ENCODE data around the gene PHC1. TPM values are rescaled to one million over a fixed set of nuclear protein-coding genes. Genes with fewer than 3 reads are reported as not detected.

Gene PHC1
- total RNA-seq, 1 experiment from 2014 or later = 0.79 TPM

DNA sequence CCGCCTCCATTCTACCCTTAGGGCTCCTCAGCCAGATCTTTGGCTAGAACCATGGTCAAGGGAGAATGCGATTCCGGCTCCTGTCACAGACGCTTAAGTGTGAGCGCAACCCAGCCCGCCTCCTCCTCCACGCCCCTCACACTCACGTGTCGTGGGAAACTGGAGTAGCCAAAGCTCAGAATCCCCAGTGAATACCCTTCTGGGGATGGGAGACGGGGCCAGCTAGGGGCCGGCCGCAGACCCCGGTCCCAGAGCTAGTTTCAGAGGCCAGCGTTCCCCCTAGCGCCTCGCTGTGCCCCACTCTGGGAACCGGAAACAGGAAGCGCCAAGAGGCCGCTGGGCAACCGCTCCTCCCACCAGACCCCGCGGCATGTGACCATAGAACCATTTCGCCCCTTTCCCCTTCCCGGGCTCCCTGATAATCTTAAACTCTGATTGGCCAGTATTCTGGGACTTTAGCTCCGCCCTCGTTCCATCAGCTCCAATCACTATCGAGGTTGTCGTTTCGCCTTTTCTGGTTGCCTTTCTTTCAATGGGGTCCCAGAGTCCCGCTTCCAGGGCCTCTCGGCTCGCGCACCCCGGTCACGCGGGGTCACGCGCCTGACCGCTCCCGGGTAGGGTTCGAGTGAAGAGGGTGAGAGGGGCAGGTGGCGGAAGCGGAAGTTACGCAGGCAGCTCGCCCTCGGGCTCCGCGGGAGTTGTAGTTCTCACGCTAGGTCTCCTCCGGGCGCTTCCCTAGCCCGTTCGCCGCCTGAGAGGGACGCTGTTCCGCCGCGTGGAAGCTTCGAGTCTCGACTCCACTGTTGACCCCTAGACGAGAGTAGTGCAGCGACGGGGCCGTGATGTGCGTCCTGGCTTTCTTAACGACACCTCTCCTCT lies 35.3 kb downstream of the PHC1 start, which contains the start of gene M6PR:
TSS of gene M6PR (minus strand) at position 304 of the 879 bp plus-strand sequence. CDS start 3,241 bp downstream, outside the sequence.
- peak; percentile 96 for DNase-seq (ENCODE audit: low spot score)

DNA sequence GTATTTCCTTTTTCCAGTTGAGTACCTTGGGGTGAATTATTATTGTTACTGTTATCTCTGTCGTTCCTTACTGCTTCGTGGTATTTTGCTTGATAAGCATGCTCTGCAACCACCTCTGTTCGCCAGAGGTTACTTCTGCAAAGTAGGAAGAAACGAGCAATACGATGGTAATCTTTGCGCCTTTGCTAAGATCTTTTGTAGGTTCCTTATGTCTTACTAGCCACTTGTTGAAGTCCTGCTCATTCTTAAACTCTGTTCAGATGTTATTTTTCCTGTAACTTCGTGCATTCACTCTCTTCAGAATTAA lies 35.9 kb downstream of the PHC1 start:
- DNase-seq (ENCODE audit: low spot score) = no peak

DNA sequence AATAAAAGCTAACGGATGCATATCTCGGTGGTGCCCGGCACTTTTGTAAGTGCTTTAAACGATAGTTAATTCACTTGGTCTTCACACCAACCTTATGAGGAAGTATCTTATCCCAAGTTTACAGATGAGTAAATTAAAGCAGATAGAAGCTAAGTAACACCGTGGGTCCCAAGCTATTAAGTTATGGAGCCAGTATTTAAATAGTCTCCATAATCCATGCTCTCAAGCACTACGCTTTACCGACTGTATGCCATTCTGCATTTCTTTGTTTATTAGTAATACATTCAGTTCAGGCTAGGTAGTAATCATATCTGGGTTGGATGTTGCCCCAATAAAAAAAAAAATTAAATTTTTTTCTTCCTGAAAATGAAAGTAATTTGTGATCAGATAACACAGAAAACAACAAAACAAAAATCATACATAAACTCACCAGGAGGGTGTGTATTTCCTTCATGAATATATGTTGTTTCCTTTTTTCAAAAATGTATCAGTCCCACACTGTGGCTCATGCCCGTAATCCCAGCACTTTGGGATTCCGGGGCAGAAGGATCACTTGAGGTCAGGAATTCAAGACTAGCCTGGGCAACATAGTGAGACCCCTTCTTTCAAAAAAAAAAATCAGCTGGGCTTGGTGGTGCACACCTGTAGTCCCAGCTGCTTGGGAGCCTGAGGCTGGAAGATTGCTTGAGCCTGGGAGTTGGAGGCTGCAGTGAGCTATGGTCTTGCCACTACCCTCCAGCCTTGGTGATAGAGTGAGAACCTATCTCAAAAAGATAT lies 36.6 kb downstream of the PHC1 start:
- DNase-seq (ENCODE audit: low spot score) = no peak

DNA sequence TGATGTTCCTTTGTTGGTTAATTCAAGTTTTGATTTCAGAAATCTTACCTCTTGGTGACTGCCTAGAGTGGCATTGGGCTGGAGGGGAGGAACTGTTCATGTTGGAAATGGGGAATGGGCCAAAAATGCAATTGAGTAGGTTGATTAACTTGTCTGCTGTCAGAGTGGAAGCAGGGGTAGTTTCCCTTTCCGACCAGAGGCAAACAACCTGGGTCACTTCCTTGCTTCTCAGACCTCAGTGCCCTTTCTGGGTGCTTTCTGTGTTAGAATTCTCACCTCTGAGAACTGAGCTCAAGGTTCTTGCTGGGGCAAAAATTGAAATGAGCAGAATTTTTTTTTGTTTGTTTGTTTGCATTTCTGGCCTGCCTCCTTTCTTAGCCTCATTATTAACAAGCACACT lies 37.4 kb downstream of the PHC1 start:
- no peak for DNase-seq (ENCODE audit: low spot score)

DNA sequence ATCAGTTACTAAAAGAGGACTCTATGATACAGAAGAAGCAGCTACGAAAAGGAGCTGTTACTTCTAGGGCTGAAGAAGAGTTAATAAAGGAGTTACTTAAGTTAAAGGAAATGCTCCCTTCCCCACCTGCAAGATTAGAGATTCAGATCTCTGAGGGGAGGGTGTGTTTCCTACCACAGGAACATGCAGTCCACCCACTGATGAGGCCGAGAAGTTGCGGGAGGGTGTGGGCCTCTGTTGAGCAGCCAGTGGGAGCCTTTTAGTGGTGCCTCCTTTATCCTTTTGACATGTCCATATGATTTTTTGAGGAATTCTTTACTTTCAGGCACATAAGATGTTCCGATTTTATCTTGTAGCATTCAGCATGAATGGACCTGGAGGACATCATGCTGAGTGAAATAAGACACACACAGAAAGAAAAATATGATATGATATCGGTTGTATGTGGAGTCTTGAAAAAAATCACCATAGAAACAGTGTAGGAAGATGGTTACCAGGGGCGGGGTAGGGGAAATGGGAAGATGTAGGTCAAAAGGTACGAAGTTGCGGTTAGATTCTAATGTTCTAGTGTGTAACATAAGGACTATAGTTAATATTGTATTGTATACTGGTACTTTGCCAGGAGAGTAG lies 39.6 kb downstream of the PHC1 start:
- no peak for DNase-seq (ENCODE audit: low spot score)

DNA sequence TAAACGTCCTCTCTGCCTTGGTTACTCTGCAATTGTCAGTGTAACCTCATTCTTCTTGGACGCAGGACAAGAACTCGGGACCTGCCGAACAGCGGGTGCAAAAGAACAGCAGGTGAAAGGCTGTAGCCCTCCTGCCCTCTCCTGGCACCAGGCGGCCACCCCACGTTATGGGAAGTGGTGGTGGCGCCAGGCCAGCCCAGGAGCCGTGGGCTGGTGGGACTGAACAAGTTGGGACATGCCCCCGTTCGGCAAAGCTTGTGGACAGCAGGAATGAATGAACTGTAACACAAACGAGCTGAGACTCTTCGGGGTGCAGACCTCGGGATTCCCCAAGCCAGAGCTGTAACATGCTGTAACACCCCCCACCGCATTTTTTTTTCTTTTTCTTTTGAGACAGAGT lies 41.8 kb downstream of the PHC1 start:
- no peak for DNase-seq (ENCODE audit: low spot score)

DNA sequence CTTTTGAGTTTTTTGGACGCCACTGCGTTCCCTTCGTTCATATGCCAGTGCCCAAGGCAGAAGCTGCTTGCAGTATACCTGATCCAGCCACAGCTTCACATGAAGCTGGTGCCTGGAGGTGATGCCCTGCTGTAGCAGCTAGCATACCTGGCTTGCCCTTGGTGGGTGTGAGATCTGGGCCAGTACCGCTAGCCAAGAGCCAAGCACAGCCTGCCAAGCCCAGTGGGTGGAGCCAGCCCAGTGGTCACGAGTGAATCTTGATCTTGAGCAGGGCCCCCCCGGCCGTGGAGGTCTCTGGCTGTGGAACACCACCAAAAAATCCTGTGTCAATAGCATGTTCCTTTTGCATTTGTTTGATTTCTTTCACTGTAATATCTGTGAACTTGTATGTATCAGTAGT lies 42.5 kb downstream of the PHC1 start:
- DNase-seq (ENCODE audit: low spot score) = no peak

DNA sequence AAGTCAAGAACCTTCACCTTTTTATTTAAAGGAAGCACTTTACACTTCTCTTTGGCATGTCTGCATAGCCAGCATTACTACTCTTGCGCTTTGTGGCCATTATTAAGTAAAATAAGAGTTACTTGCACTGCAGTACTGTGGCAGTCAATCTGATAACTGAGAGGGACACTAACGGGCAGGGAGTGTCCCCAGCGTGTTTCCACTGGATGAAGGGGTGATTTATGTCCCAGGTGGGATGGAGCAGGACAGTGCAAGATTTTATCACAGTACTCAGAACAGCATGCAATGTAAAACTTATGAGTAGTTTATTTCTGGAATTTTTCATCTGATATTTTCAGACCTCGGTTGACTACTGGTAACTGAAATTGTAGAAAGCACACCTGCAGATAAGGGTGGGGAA lies 43.3 kb downstream of the PHC1 start:
- no peak for DNase-seq (ENCODE audit: low spot score)

DNA sequence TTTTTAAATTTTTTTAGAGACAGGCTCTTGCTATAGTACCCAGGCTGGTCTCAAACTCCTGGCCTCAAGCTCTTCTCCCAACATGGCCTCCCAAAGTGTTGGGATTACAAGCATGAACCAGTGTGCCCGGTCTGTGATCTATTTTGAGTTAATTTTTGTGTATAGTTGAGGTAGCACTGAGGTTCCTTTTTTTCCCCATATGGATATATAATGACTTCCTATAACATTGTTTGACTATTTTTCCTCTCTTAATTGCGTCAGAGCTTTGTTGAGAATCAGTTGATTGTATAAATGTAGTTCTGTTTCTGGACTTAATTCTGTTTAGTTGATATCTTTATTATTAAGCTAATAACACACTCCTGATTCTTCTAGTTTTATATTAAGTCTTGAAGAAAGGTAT lies 43.8 kb downstream of the PHC1 start:
- no peak for DNase-seq (ENCODE audit: low spot score)

DNA sequence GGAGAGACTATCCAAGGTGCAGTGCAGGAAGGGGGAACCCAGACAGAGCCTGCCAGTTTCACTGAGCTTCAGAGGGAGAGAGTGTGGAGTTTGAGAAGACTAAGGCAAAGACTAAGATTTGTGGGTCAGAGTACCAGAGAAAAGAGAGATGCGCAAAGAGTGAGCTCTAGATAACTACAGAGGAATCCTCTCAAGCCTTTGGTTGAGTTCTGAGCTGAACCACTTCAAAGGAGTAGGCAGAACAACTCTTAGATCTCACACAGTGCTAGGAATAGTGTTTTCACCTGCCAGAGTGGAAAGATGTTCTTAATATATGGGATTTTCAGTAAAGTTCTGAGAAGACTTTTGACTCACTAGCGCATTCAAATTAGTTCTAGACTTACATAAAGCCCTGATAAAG lies 45.9 kb downstream of the PHC1 start:
- no peak for DNase-seq (ENCODE audit: low spot score)

DNA sequence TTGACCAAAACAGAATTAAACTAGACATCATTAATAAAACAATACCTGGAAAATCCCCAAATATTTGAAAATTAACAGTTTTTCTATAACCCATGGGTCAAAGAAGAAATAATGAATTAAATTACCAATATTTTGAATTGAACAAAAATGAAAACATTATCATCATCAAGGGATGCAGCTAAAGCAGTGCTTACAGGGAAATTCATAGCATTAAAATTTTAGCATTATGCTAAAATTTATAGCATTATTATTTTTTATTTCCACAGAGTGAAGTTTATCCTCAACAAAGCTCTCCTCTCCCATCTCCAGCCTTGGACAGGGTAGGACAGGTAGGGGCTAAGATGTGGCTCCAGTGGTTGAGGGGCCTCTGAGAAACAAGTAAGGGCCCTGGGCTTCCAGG lies 54.5 kb downstream of the PHC1 start:
- DNase-seq (ENCODE audit: low spot score) = no peak

DNA sequence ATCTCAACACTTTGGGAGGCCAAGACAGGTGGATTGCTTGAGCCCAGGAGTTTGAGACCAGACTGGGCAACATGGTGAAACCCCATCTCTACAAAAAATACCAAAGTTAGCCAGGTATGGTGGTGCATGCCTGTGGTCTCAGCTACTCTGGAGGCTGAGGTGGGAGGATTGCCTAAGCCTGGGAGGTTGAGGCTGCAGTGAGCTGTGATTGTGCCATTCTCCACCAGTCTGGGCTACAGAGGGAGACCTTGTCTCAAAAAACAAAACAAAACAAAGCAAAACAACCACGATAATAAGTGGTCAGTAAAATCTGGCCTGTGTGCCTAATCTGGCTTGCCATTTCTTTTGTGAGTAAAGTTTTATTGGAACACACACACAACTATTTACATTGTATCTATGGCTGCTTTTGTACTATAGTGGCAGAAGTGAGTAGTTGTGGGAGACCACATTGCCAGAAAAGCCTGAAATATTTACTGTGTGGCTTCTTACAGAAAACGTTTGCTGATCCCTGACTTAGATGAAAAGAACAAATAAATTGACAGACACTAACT lies 55.6 kb downstream of the PHC1 start:
- DNase-seq (ENCODE audit: low spot score) = no peak

DNA sequence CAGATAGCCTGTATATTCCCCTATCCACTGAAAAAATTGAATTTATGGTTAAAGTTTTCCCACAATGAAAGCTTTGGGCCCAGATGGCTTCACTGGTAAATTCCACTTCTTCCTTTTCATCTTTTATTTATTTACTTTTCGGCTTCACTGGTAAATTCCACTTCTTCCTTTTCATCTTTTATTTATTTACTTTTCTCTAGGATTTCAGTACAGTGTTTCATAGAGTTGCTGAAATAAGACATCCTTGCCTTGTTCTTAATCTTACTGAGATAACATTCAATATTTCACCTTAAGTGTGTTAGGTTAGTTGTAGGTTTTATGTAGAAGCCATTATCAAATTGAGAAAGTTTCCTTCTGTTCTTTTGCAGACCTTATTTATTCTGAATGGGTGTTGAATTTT lies 56.1 kb downstream of the PHC1 start:
- no peak for DNase-seq (ENCODE audit: low spot score)

DNA sequence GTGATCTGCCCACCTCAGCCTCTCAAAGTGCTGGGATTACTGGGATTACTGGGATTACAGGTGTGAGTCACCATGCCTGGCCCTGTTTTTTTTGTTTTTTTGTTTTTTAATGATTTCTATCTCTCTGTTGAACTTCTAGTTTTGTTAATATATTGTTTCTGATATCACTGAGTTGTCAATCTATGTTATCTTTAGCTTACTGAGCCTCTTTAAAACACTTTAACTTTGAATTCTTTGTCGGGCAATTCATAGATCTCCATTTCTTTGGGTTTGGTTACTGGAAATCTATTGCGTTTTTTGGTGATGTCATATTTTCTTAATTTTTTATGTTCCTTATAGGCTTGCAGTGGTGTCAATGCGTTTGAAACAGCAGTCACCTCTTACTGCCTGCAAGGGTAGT lies 65.8 kb downstream of the PHC1 start:
- DNase-seq (ENCODE audit: low spot score) = no peak

DNA sequence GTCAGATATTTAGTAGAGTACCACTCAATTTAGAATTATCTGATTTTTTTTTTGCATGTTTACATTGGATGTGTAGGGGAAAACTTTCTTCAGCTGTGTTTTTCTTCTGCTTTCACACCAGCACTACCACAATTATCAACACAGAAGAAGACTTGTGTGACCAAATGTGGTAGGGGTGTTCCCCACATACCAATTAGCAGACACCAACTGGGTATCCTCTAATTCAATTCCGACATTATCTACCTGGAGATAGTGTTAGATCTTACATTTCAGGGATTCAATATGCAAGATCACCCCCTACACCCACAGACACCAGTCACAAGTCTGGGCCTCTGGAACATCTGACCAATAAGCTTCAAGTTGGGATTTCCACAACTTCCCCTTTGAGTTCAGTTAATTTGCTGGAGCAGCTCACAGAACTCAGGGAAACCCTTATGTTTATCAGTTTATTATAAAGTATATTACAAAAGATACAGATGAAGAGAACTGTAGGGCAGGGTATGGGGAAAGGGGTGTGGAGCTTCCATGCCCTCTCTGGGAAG lies 71.0 kb downstream of the PHC1 start:
- DNase-seq (ENCODE audit: low spot score) = no peak

DNA sequence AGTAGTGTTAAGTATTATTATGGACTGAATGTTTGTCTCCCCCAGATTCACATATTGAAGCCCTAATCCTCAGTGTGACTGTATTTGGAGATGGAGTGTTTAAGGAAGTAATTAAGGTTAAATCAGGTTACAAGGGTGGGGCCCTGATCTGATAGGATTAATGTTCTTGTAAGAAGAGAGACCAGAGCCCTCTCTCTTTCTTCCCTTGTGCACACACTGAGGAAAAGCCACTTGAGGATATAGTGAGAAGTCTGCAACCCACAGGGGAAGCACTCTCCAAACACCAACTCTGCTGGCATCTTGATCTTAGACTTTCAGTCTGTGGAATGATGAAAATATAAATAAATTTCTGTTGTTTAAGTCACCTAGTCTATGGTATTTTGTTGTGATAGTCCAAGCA lies 72.9 kb downstream of the PHC1 start:
- DNase-seq (ENCODE audit: low spot score) = no peak

DNA sequence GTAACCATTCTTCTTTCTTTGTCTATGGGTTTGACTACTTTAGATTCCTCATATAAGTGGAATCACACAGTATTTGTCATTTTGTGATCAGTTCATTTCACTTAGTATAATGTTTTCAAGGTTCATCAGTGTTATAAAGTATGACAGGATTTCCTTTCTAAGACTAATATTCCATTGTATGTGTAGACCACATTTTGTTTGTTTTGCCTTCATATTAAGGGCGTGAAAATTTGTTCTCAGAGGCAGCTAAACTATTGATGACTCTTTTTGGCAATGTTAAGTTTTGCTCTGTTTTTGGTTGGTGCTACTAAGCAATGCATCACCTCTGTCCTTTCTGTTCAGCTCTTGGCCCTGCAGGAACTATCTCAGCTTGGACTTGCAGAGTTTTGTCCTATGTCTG lies 73.4 kb downstream of the PHC1 start:
- no peak for DNase-seq (ENCODE audit: low spot score)

DNA sequence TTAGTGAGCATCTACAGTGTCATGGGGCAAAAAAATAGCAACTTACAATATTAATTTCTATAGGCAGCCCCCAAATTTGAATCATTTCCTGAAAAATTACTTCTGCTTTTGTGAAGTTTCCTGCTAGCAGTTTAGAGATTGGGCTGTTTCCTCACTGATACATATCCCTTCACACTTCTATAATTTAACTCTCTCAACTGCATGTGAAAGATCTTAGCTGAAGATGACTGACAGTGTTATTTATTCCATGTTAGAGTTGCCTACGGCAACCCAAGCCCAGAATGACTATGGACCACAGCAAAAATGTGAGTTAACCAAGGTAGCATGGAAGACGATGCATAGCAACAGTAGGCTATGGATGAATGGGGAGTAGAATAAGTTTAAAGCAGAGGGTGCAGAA lies 75.1 kb downstream of the PHC1 start, which contains the start of gene KLRG1:
TSS of gene KLRG1 (plus strand) at position 134 of the 400 bp plus-strand sequence. CDS start at position 224, 90 bp downstream.
- DNase-seq (ENCODE audit: low spot score) = no peak
